ENCODE data around the gene BPIFB6.

DNA sequence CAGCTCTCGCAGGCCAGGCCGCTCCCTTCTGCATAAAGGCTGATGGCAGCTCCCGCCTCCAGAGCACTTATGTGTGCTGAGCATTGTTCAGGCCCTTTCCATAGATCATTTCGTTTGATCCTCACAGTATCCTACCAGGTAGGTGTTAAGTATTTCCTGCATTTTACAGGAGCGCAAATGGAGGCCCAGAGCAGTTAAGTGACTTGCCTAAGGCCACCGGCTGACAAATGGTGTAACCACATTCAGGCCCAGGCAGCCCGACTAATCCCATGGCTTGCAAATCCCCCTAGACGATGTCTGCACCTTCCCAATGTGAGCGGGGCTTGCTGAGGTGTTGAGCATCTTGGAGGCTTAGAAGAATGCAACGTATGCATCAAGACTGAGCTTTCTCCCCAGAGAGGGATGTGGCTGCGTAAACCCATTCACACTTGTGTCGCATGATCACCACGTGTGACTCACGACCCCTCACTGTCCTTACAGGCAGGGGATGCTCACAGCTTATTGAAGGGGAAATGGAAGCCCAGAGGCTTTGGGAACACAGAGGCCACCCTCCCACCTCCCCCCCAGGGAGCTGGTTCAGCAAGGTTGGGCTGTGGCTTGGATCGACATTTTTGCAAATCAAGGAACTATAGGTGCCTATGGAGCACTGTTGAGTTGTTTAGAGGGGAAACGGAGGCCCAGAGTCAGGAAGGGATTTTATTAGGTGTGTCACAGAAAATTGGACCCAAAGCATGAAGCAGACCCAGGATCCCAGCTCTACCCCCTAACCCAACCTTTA, 16.9 kb upstream of the BPIFB6 start:
- TF ChIP-seq, protein P1, sequence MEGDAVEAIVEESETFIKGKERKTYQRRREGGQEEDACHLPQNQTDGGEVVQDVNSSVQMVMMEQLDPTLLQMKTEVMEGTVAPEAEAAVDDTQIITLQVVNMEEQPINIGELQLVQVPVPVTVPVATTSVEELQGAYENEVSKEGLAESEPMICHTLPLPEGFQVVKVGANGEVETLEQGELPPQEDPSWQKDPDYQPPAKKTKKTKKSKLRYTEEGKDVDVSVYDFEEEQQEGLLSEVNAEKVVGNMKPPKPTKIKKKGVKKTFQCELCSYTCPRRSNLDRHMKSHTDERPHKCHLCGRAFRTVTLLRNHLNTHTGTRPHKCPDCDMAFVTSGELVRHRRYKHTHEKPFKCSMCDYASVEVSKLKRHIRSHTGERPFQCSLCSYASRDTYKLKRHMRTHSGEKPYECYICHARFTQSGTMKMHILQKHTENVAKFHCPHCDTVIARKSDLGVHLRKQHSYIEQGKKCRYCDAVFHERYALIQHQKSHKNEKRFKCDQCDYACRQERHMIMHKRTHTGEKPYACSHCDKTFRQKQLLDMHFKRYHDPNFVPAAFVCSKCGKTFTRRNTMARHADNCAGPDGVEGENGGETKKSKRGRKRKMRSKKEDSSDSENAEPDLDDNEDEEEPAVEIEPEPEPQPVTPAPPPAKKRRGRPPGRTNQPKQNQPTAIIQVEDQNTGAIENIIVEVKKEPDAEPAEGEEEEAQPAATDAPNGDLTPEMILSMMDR (IDR thresholded peaks at IDR 0.05) = no peak
- no peak for TF ChIP-seq EP300 (IDR thresholded peaks at IDR 0.05; ENCODE audit: borderline replicate concordance in 1 of 2, low read depth in 1 of 2, low read length in 1 of 2)
- TF ChIP-seq, protein P2, sequence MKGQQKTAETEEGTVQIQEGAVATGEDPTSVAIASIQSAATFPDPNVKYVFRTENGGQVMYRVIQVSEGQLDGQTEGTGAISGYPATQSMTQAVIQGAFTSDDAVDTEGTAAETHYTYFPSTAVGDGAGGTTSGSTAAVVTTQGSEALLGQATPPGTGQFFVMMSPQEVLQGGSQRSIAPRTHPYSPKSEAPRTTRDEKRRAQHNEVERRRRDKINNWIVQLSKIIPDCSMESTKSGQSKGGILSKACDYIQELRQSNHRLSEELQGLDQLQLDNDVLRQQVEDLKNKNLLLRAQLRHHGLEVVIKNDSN (IDR thresholded peaks at IDR 0.05; ENCODE audit: borderline replicate concordance, low read depth) = no peak
- no peak for TF ChIP-seq TAF1 (IDR thresholded peaks at IDR 0.05; ENCODE audit: borderline replicate concordance, low read depth, low read length)
- TF ChIP-seq FOSL2 (IDR thresholded peaks at IDR 0.05; ENCODE audit: borderline replicate concordance, low read depth) = no peak
- no peak for TF ChIP-seq EZH2phosphoT487 (IDR thresholded peaks at IDR 0.05; ENCODE audit: borderline replicate concordance, low read depth)

Data from SK-N-SH (cell line).